GM13977 (cell line): ENCODE measurements around the gene NFIL3.

Experiments used
- DNase-seq: peaks from one replicate; pipeline ENCODE4 v3.0.0; 2012; ENCODE audit warnings: low spot score
- in situ Hi-C: fragments of 300-500 bp; cut with MboI; formaldehyde crosslinking; loops from one replicate; pipeline ENCODE4 v1.12.0; 2022; ENCODE audit warnings: low sequenced_read_pairs, low pct_unique_long_range_greater_than_20kb, mixed read lengths, inconsistent platforms; ENCODE audit not compliant: unreplicated experiment
- TF ChIP-seq, protein P1 (sequence below): IDR thresholded peaks from 2 replicates; pipeline ENCODE4 v1.5.1; 2012; ENCODE audit warnings: mild to moderate bottlenecking, control low read depth; ENCODE audit not compliant: insufficient read depth; ENCODE audit errors: extremely low read depth, missing control alignments

Gene NFIL3

DNA sequence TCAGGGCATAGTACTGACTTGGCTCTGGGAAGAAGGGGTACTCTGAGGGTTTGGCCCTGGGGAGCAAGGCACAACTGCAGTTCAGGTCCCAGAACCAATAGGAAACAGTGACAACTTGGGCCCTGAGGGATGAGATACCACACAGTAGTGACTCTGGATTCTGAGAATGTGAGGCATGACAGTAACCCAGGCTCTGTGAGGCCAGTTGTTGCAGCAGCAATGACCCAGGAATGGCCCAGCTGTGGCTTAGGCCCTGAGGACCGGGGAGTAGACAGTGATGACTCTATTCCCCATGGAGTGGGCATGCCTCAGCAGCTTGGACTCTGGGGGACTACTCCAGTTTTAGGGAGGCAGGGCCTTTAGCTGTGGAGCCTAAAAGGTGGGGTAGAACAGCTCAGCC, 21.5 kb upstream of the NFIL3 start:
- in situ Hi-C loops: no loop called here
- no peak for DNase-seq
- TF ChIP-seq, protein P1, sequence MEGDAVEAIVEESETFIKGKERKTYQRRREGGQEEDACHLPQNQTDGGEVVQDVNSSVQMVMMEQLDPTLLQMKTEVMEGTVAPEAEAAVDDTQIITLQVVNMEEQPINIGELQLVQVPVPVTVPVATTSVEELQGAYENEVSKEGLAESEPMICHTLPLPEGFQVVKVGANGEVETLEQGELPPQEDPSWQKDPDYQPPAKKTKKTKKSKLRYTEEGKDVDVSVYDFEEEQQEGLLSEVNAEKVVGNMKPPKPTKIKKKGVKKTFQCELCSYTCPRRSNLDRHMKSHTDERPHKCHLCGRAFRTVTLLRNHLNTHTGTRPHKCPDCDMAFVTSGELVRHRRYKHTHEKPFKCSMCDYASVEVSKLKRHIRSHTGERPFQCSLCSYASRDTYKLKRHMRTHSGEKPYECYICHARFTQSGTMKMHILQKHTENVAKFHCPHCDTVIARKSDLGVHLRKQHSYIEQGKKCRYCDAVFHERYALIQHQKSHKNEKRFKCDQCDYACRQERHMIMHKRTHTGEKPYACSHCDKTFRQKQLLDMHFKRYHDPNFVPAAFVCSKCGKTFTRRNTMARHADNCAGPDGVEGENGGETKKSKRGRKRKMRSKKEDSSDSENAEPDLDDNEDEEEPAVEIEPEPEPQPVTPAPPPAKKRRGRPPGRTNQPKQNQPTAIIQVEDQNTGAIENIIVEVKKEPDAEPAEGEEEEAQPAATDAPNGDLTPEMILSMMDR: no peak

DNA sequence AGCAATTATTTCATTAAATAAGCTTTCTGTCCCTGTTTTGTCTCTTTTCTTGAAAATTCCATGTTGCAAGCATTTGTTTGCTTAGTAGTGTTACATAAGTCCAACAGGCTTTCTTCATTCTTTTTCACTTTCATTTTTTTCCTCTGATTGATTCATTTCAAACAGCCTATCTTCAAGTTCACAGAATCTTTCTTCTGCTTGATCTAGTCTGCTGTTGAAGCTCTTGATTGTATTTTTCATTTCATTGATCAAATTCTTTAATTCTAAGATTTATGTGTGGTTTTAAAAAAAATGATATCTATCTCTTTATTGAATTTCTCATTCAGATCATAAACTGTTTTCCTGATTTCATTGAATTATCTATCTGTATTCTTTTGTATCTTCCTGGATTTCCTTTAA, 20.4 kb upstream of the NFIL3 start:
- in situ Hi-C loops: no loop called here
- no peak for DNase-seq
- TF ChIP-seq, protein P1: no peak

DNA sequence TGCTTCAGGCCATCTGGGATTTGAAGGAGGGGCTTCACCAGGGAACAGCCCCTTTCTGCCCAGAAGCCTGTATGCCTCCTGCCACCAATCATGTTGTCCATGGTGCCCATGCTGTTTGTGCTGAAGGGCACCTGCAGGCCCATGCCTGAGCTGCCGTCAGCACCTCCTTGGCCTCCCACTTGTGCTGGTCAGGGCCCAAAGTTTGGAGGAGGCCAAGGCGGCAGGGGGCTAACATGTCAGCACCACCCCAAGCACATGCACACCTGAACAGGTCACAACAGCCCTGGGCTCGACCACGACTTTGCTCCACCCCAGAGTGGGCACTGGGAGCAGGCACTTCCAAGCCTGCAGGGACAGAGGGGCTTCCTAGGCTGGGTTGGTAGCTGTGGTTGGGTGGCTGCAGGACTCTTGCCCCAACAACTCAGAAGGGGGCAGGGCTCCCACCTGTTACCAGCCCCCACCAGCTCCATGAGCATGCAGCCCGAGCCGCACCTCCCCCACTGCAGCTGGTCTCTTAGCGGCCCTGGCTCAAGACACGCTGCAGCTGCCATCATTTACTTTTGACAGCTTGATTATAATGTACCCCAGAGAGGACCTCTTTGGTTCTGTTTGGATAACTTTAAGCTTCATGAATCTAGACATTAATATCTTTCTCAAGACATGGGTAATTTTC, 19.8 kb upstream of the NFIL3 start:
- TF ChIP-seq, protein P1: no peak
- in situ Hi-C loops: no loop called here
- no peak for DNase-seq

DNA sequence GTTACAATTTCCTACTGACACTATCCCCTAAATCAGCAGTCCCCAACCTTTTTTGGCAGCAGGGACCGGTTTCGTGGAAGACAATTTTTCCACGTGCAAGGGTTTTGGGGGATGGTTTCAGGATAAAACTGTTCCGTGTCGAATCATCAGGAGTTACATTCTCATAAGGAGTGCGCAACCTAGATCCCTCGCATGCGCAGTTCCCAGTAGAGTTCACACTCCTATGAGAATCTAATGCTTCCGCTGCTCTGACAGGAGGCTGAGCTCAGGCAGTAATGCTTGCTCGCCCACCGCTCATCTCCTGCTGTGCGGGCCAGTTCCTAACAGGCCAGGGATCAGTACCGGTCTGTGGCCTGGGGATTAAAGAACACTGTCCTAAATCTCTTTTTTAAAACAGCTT, 13.2 kb upstream of the NFIL3 start:
- DNase-seq: no peak
- in situ Hi-C loops: no loop called here
- TF ChIP-seq, protein P1: no peak

DNA sequence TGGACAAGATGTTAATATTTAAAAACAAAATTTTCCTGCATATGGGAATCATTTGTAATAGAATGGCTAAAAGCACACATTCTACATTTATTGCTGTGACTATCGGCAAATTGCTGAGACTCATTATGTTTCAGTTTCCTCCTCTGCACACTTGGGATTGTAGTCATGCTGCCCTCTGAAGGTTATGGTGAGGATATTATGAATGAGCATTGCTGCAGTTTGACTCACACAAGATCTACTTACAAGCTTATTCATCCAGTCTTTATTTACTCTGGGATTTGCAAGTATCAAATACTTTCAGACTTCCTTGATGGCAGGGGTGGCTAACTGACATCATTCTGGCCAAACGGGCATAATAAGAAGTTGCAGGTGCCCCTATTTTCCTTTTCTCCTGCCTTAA, 9.5 kb upstream of the NFIL3 start:
- TF ChIP-seq, protein P1: peak; percentile 39
- in situ Hi-C loops: no loop called here
- DNase-seq: peak; percentile 53

DNA sequence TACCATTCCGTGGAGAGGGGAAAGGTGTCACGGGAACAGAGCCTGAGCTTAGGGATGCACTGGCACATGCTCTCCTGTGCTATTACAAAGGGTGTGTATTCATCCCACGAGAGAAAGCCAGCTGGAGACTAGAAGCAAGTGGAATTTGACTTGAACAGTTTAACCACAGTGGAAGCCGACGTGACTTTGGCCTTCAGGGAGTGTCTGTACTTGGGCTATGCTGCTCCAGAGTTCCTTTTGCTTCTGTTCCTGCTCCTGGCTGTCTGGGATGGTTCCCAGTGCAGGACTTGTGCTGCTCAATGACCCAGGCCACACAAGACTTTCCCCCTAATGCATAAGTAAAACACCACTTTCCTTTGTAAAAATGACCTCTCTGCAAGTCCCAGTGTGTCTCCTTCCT, 7.9 kb upstream of the NFIL3 start:
- in situ Hi-C loops: no loop called here
- no peak for DNase-seq
- TF ChIP-seq, protein P1: no peak
